Muscle of back (tissue), 11 donors: Measurements from ENCODE around the gene ADGRB3. TPM values are rescaled to one million over a fixed set of nuclear protein-coding genes. Genes with fewer than 3 reads are reported as not detected.

Source experiments
- DNase-seq, 3 donors: peaks; one replicate each; pipeline versions ENCODE4 v3.0.0 to v3.0.0-alpha.2; 2013
- polyA plus RNA-seq, 10 donors: library from polyadenylated mRNA; unstranded; fragments of 120-200 nt; gene quantifications; one replicate each; pipeline ENCODE4 v1.2.1, GENCODE V29; 2013; ENCODE audit not compliant: insufficient read length in 10 of 10

The ADGRB3 gene
- polyA plus RNA-seq, 10 donors: 0.35 to 1.9 (median 0.62) TPM

GRCh38 chr6:69026243-69026642 lies 391.2 kb downstream of the ADGRB3 start:
- DNase-seq: peak in 1 of 3 donors; percentile 44

- DNase-seq: no peak
Measured at GRCh38 chr6:69026715-69027114, 391.6 kb downstream of the ADGRB3 start.

GRCh38 chr6:69027861-69028260 lies 392.8 kb downstream of the ADGRB3 start:
- DNase-seq: no peak

- DNase-seq: no peak
Measured at GRCh38 chr6:69038841-69039240, 403.8 kb downstream of the ADGRB3 start.

- DNase-seq: no peak
Measured at GRCh38 chr6:69042297-69042696, 407.2 kb downstream of the ADGRB3 start.

- DNase-seq: no peak
Measured at GRCh38 chr6:69044534-69044933, 409.5 kb downstream of the ADGRB3 start.

GRCh38 chr6:69059413-69059812 lies 424.3 kb downstream of the ADGRB3 start:
- DNase-seq: no peak

GRCh38 chr6:69061066-69061465 lies 426.0 kb downstream of the ADGRB3 start:
- DNase-seq: no peak

GRCh38 chr6:69063401-69063800 lies 428.3 kb downstream of the ADGRB3 start:
- no peak for DNase-seq

GRCh38 chr6:69064226-69064625 lies 429.1 kb downstream of the ADGRB3 start:
- DNase-seq: no peak

- no peak for DNase-seq
Measured at GRCh38 chr6:69069881-69070280, 434.8 kb downstream of the ADGRB3 start.

GRCh38 chr6:69072796-69073195 lies 437.7 kb downstream of the ADGRB3 start:
- no peak for DNase-seq

- DNase-seq: no peak
Measured at GRCh38 chr6:69084746-69085335, 449.8 kb downstream of the ADGRB3 start.

GRCh38 chr6:69086689-69087088 lies 451.6 kb downstream of the ADGRB3 start:
- no peak for DNase-seq

- no peak for DNase-seq
Measured at GRCh38 chr6:69089539-69089938, 454.5 kb downstream of the ADGRB3 start.

- DNase-seq: peak; percentile 73 to 78 (median 76)
Measured at GRCh38 chr6:69090132-69090531, 455.1 kb downstream of the ADGRB3 start.

- no peak for DNase-seq
Measured at GRCh38 chr6:69096681-69097080, 461.6 kb downstream of the ADGRB3 start.

GRCh38 chr6:69097948-69098347 lies 462.9 kb downstream of the ADGRB3 start:
- no peak for DNase-seq

- no peak for DNase-seq
Measured at GRCh38 chr6:69098910-69099309, 463.8 kb downstream of the ADGRB3 start.

- DNase-seq: no peak
Measured at GRCh38 chr6:69100772-69101171, 465.7 kb downstream of the ADGRB3 start.

- DNase-seq: no peak
Measured at GRCh38 chr6:69102416-69102815, 467.3 kb downstream of the ADGRB3 start.

- DNase-seq: no peak
Measured at GRCh38 chr6:69105288-69105687, 470.2 kb downstream of the ADGRB3 start.

- DNase-seq: no peak
Measured at GRCh38 chr6:69106511-69106910, 471.4 kb downstream of the ADGRB3 start.

- no peak for DNase-seq
Measured at GRCh38 chr6:69111301-69111700, 476.2 kb downstream of the ADGRB3 start.
